NCI-H2196 (cell line): ENCODE data around the gene CEP95.
A peak's percentile ranks its signal among the peaks of the same experiment; 100 is the strongest.

Experiments used
- DNase-seq: peaks from one replicate; lab custom pipeline; 2025; ENCODE audit not compliant: unreplicated experiment; lab: John Stamatoyannopoulos, UW

CEP95 gene

DNA sequence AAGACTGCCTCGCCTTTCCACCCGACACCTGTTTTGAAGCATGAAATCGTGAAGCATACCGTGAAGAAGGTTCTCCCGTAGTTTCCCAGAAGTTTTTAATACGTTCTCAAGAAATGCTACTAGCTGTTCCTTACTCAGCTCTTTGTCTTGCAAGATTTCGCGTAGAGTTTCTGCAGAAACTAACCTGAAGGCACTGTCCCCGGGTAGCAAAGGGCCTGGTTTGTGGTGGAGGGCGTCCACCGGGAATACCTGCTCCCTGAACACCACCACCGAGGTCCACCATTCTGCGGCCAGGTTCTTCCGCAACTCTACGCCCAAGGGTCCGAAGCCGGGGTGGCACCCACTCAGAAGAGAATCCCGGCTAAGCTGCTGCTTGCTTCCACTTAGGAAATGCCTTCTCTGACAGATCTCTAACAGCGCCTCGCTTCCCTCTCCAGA is 10.4 kb upstream of the CEP95 start:
- no peak for DNase-seq

DNA sequence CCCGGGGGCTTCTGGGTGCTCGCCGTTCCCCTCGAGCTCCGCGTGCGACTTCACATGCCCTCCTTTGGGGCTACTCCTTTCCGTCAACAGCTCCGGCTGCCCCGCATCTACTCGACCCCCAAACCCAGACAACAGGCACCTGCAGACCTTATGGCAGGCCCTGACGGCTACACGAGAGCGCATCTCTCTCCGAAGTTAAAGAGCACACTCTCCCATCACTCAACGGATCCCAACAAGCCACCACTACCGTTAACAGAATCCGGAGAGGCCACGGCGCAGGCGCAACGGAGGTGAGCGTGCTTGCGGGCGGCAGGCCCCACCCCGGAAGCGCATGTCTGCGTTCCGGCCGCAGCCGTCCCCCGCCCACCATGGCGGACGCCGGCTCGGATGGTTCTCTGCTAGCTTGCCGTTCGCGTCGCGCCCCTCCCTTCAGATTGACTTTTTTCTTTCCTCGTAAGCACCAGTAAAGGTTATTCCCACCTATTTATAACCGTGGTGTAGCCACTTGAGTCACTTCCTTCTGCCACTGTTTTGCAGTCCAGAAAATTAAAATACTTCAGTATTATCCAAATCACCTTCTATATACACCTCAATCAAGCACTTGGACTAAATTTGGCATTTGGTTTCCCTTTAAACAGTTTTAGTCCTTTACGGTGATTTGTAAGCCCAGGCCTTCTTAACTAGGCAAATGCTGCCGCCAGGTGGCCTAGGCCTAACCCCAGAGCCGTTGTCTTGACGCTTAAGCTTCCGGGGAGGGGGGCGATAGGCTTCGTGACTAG is 9.8 kb upstream of the CEP95 start, which contains the start of gene POLG2:
TSS of gene POLG2 (minus strand) at position 269 of the 779 bp plus-strand sequence. CDS start at position 183, 86 bp downstream.
- peak; percentile 92 for DNase-seq

DNA sequence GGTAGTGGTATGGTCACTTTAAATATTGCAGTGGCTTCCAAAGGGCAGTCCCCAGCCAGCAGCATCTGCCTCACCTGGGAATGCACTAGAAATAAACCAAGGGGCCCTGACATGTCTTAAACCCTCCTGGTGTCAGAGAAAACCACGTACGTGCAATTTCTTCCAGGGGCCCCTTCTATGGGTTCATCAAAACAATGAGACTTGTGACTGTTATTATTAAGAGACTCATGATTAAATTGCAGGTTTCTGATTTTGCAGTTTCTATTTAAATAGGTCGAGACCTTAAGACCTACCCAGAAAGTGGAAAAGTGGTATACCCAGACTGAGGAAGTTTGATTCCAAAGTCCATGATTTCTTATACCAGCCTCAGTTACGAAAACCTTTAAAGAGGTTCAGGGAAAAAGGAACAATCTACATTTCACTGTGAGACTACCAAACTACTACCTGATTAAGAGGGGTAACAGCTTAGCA is 9.2 kb upstream of the CEP95 start:
- DNase-seq, result no peak

DNA sequence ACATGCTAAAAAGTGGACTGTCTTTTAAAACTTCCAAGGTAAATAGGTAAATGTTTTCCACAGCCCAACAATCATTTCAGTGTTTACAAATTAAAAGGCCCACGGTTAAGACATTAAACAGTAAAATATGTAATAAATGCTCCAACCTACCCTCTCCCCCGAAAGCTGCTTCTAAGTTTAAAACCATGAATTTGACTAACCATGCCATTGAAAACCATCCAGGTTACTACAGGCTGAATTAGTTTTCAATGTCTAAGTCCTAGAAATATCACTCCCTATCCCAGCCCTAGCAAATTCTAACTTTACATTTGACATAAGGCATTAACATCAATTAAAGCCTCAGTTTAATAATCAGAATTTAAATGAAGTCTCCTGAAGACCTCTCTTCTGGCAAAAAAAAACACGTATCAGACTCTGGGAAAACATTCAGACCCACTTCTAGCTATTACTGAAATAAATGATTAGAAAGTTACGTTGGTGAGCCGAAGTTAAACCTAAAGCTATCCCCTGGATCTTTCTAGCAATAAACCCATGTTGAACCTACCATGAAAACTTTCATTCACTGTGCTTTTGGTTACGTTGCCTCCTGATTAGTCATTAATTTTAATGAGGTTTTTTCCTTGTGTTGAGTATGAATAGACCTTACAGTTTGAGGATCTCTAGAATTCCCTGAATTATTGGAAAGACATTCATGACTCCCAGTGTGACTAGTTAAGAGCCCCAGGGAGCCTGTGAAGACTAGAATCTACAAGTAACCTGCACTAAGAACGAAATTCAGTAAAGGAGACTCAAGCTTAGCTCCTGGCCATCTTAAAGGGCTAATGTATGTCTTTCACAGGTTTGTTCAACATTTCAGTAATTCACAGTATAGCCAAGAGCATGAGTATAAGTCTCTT is 8.2 kb upstream of the CEP95 start:
- no peak for DNase-seq

GRCh38 chr17:64499805-64500486 is 6.8 kb upstream of the CEP95 start:
- DNase-seq, result no peak

- DNase-seq, result no peak
These were observed 6.3 kb upstream of the CEP95 start for GRCh38 chr17:64500487-64500859.

- DNase-seq, result no peak
These were observed 5.7 kb upstream of the CEP95 start for GRCh38 chr17:64500862-64501765.

DNA sequence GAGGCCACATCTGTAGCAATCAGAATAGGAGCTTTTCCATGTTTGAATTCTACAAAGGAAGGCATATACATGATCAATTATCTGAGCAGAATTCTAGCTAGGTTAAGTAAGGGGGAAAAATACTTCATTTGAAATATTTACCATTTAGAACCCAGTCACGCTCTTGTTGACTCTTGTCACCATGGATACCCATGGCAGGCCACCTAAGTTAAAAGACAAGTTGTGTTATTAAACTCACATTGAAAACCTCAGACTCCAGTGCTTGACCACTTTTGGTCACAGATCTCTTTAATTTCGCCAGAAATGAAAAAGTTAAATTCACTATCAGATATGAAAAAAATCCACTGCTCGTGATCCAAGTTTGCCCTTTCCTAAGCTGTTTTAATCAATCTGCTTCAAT is 4.8 kb upstream of the CEP95 start:
- no peak for DNase-seq

- no peak for DNase-seq
These were observed 4.0 kb upstream of the CEP95 start for GRCh38 chr17:64502809-64503208.

- no peak for DNase-seq
These were observed 3.4 kb upstream of the CEP95 start for GRCh38 chr17:64503341-64503740.

DNA sequence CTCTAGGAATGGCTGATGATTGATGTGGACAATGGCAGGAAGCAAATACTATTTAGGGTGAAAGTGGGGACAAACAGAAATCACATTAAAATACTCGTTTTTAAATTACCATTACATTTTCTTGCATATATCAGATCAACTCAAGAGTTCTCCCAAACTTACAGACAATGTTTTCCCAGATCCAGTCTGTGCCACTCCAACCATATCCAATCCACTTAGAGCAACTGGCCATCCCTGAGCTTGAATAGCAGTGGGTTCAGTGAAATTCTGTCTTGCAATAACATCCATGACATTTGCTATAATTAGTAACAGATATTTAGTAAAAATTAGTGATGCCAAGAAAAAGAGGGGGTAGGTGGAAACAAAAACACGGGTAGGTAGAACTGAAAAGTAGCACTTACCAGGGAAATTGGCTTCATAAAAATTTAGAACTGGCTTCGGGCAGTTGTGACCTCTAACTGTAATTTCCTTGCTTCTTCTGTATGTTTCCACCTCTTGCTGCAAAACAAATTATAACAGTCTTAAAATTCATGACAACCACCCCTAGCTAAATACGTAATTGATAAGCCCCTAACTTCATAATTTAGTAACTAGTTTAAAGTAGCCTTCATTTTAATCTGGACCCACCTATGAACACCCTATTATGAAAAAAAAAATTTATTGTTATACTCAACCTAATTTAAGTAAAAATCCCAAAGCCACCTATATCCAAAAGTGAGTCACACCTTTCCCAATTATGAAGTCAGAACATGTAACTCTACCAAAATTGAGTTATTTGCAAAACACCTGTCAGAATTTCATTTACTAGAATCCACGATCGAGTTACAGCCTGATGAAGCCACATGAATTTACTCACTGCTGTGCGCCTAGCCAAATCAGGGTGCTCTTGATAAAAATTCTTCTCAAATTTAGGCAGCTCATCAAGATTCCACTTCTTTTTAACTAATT is 2.7 kb upstream of the CEP95 start:
- DNase-seq, result no peak

DNA sequence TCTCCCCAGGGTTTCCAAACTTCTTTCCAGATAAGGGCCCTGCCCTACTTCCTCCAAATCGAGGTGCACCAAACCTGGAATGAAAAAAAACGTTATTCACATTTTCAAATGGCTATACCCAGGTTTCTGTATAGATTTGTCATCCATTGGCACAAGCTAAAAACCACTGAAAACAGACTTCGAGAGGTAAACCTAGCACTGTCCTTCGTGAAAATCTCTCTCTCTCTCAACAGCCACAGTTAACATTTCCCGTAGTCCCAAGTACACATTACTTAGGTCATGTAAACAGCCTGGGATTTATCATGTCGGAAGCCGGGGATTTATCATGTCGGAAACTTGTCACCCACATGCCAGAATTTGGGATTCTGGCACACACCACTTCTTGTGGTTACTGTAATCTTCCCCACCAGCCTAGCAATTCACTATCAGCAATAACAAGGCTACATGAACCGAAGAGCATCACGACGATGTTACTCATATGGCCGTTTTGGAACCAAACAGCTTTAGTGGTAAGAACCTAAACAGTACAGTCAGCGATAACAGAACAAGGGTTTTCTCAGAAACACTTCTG is 1.9 kb upstream of the CEP95 start:
- no peak for DNase-seq

DNA sequence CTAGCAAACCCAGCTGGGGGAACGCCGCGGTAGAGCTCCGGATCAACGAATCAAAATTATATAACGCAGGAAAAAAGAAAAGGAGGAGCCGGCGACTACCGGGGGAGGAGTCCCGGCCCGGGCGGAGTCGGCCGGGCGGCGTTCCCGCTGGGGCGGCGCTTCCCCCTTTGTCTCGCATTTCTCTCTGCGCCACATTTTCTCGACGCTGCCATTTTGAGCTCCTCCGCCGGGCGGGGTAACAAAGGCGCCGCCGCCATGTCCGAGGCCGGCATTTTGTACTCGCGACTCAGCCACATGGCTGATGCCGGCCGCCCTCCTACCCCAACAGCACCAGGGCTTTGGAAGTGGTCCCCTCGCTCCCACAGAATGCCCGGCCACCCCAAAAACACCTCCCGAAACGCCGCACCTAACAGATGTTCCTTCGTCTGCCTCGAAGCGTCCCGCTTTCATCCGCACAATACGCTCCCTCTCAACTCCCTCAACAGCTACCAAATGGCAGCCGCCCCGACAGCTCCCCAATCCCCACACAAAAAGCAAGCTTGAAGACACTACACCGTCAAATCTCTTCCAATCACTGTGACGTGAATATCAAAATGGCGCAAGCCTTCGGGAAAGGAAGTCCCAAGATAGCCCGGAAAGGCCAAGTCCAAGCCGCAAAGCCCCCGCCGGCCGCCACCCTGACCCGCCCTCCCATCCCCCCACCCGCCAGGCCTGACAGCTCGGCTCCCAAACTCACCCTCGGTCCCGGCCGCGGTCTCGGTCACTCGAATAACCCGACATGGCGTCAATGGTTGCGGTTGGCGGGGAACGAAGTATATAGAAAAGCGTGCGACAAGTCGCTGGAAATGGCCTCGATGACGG is 1.2 kb upstream of the CEP95 start:
- peak; percentile 88 for DNase-seq

DNA sequence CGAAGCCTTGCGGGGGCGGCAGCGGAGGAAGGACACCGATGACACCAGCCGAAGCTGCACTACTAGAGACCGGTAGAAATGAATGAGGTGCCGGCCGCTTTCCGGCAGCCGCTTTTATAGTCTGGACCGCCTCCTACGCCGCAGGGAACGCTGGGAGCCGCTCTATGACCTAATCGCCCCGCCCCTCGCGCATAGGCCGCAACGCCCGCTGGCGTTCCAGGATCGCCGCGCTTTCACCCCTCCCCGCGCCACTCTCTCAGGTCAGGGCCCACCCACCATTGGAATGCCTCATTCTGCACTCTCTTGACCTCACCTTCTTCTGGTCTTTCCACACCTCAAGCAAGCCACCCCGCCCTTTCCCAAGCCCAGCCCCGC is 589 bp upstream of the CEP95 start, which contains the start of gene DDX5:
TSS of gene DDX5 (minus strand) at position 89 of the 375 bp plus-strand sequence. CDS start 170 bp downstream, outside the sequence.
- peak; percentile 96 for DNase-seq

GRCh38 chr17:64507413-64507782 is 621 bp downstream of the CEP95 start:
- peak; percentile 53 for DNase-seq

- DNase-seq, result no peak
These were observed 1.9 kb downstream of the CEP95 start for GRCh38 chr17:64508683-64509082.

DNA sequence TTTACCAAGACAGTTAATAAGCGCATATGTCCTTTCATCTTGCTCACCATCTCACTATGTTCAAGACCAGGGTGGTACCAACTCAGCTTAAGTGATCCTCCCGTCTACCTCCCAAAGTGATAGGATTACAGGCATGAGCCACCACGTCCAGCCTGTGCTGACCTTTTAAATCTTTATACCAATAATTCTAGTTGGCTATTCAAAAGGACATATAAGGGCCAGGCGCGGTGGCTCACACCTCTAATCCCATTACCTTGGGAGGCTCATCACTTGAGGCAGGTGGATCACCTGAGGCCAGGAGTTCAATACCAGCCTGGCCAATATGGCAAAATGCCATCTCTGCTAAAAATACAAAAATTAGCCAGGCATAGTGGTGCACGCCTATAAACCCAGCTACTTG is 2.4 kb downstream of the CEP95 start:
- DNase-seq, result no peak

DNA sequence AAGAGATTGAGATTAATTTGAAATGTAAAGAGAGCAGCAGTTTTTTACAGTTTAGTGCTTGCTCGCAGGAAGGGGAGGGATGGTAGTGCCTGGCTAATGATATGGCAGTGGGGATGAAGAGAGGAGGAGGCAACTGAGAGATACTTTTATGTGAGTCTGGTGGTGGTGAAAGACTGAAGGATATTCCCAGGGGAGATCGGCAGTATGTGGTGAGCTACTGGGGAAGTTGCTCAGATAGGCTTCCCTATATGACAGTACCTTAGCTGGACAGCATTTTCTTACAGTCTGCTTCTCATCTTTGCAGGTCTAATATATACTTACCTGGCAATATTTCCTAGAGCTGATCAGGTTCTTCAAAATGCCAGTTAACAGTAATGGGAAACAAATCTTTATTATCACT is 8.6 kb downstream of the CEP95 start:
- no peak for DNase-seq
